ENCODE results near the gene TFDP2. TPM values are rescaled to one million over a fixed set of nuclear protein-coding genes. Genes with fewer than 3 reads are reported as not detected.

The TFDP2 gene
- 95.9 TPM for polyA plus RNA-seq (2013, experiment 1 of 4)
- 97.8 TPM for polyA plus RNA-seq (2013, experiment 2 of 4)
- 91.8 TPM for polyA plus RNA-seq (2013, experiment 3 of 4)
- polyA plus RNA-seq (2013, experiment 4 of 4): 108 TPM

GRCh38 chr3:142148792-142149672, at the start of gene TFDP2:
TFDP2 (minus strand) TSS chr3:142149544; CDS start chr3:142101749, 47,795 bp downstream.
- peak within 1 kb of the TSS; percentile 71 for H3K4me3 ChIP-seq (ENCODE audit: insufficient read depth, low read depth, low read length)
- peak within 1 kb of the TSS; percentile 28 for H3K27ac ChIP-seq (ENCODE audit: insufficient read depth, low read depth, low read length, poor library complexity, severe bottlenecking)
- no peaks in the 10 kb centered on the region for H3K4me1 ChIP-seq (ENCODE audit: control insufficient read depth, insufficient read depth, low read length)
- 0% methylated on average over 83 of the region's 83 CpGs for WGBS, 2 experiments
- H3K36me3 ChIP-seq (ENCODE audit: control insufficient read depth, insufficient read depth, low read length): no peaks in the 10 kb centered on the region
- no peaks in the 10 kb centered on the region for H3K9me3 ChIP-seq (ENCODE audit: control insufficient read depth, low read length)
- peaks cover 36% of the 10 kb centered on the region for H3K27me3 ChIP-seq (ENCODE audit: control insufficient read depth, insufficient read depth, low read length, poor library complexity, severe bottlenecking)

DNA sequence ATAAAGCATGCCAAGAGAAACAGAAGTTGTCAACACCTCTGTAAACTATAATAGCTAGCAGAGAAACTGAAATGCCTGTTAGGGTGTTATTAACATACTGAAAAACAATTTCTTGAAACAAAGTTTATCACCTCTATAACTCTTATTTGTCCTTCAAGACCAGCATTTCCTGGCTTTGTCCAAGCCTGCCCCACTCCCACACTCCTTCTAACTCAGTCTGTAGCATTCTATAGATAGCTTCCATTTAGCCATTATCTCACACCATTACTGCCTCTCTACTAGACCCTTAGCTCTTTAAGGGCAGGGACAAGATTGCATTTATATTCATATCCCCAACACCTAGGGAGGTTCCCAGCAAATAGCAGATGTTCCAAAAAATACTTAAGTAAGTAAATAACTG, 39.5 kb upstream of the TFDP2 start:
- Histone ChIP-seq H3K27ac (ENCODE audit: insufficient read depth, low read depth, low read length, poor library complexity, severe bottlenecking) (no peak overlapping the region), H3K27me3 (ENCODE audit: control insufficient read depth, insufficient read depth, low read length, poor library complexity, severe bottlenecking) (no peaks in the 10 kb centered on the region), H3K9me3 (ENCODE audit: control insufficient read depth, low read length) (no peaks in the 10 kb centered on the region), H3K4me3 (ENCODE audit: insufficient read depth, low read depth, low read length) (no peak overlapping the region), H3K36me3 (ENCODE audit: control insufficient read depth, insufficient read depth, low read length) (no peaks in the 10 kb centered on the region), H3K4me1 (ENCODE audit: control insufficient read depth, insufficient read depth, low read length) (no peaks in the 10 kb centered on the region)

DNA sequence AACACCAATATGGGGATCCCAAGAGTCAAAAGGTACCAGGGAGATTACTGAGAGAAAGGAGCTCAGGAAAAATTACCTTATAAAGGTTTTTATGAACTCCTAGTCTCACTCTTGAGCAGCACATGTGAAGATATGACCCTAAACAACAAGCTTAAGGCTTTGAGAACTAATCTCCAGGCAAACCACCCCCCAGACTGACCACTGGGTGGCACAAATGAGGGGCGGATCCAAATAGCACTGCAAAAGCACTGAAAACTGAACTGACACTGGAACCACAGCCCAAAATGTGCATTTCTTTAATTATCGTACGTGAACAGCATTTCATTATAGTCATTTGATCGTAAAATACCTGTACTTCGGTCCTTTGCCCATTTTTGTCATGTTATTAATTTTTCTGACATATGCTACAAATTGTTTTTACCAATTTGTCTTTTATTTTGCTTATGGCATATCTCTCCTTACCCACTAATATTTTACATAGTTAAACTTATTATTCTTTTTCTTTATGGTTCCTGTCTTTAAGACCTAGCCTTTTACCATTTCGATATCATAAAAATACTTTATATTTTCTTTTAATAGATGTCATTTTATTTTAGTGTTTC, 31.5 kb upstream of the TFDP2 start:
- Histone ChIP-seq H3K4me1 (ENCODE audit: control insufficient read depth, insufficient read depth, low read length) (no peaks in the 10 kb centered on the region), H3K36me3 (ENCODE audit: control insufficient read depth, insufficient read depth, low read length) (no peaks in the 10 kb centered on the region), H3K27ac (ENCODE audit: insufficient read depth, low read depth, low read length, poor library complexity, severe bottlenecking) (no peak overlapping the region), H3K4me3 (ENCODE audit: insufficient read depth, low read depth, low read length) (no peak overlapping the region), H3K27me3 (ENCODE audit: control insufficient read depth, insufficient read depth, low read length, poor library complexity, severe bottlenecking) (no peaks in the 10 kb centered on the region), H3K9me3 (ENCODE audit: control insufficient read depth, low read length) (no peaks in the 10 kb centered on the region)
- WGBS, 2 experiments: 90 to 92% methylated on average over 5 of the region's 6 CpGs

GRCh38 chr3:142175478-142175877, 26.1 kb upstream of the TFDP2 start:
- whole genome bisulfite sequencing, 2 experiments: 89 to 92% methylated on average over 1 of the region's 1 CpG
- Histone ChIP-seq H3K9me3 (ENCODE audit: control insufficient read depth, low read length) (no peaks in the 10 kb centered on the region), H3K27me3 (ENCODE audit: control insufficient read depth, insufficient read depth, low read length, poor library complexity, severe bottlenecking) (no peaks in the 10 kb centered on the region), H3K27ac (ENCODE audit: insufficient read depth, low read depth, low read length, poor library complexity, severe bottlenecking) (no peak overlapping the region), H3K36me3 (ENCODE audit: control insufficient read depth, insufficient read depth, low read length) (no peaks in the 10 kb centered on the region), H3K4me3 (ENCODE audit: insufficient read depth, low read depth, low read length) (no peak overlapping the region), H3K4me1 (ENCODE audit: control insufficient read depth, insufficient read depth, low read length) (no peaks in the 10 kb centered on the region)

DNA sequence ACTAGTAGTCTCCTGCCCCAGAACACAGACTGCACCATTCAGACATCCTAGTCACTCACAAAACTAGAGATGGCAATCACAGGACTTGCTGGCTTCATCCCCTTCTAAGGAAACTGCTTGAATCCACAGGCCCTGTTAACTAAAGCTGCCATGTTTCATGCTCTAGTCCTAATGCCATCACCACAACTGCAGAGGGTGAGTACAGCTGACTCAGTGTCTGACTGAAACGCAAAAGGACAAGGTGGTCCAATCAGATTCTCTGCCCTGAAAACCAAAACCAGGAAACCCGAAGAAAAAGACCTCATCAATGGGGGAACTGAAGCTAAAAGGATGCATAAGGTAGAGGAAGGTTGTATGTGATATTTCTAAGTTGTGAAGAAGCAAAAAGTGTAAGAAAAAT, 25.2 kb upstream of the TFDP2 start:
- H3K27ac ChIP-seq (ENCODE audit: insufficient read depth, low read depth, low read length, poor library complexity, severe bottlenecking): no peak overlapping the region
- no peaks in the 10 kb centered on the region for H3K9me3 ChIP-seq (ENCODE audit: control insufficient read depth, low read length)
- no peaks in the 10 kb centered on the region for H3K27me3 ChIP-seq (ENCODE audit: control insufficient read depth, insufficient read depth, low read length, poor library complexity, severe bottlenecking)
- H3K4me1 ChIP-seq (ENCODE audit: control insufficient read depth, insufficient read depth, low read length): no peaks in the 10 kb centered on the region
- no peaks in the 10 kb centered on the region for H3K36me3 ChIP-seq (ENCODE audit: control insufficient read depth, insufficient read depth, low read length)
- no peak overlapping the region for H3K4me3 ChIP-seq (ENCODE audit: insufficient read depth, low read depth, low read length)
- 98 to 100% methylated on average over 2 of the region's 2 CpGs for WGBS, 2 experiments

DNA sequence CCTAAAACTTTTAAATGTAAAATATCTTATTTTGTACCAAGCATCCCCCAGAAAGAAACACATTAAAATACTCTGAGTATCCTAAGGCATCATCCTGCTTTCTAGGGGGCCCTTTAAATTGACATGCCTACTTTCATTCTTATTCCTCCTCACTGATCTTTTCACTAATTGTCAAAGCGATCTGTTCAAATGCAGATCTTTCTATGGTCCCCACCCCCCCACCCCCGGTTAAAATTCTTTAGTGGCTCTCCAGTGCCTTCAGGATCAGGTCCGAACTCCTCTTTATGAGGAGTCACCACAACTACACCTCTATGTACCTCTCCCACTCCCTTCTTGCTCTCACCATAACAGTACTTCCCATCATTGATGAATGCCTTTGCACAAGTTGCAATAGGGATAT, 19.2 kb upstream of the TFDP2 start:
- 12% methylated on average over 3 of the region's 3 CpGs for WGBS, 2 experiments
- no peaks in the 10 kb centered on the region for H3K4me1 ChIP-seq (ENCODE audit: control insufficient read depth, insufficient read depth, low read length)

DNA sequence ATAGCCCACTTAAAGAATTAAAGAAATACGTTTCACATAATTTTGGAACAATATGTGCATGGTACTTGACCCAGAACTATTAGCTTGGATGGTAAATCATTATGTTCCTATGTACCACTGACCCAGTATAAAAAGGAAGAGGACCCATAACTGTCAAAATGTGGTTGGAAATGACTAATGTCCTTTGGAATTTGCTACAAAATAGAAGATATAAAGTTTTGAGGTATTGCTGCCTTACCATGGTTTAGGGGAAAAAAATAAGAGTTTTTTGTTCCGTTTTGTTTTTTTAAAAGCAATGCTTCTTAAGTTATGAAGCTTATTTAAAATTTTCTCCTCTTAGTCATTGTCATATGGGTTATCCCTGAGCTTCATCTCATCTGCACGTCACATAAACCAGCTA, 15.8 kb upstream of the TFDP2 start:
- Histone ChIP-seq H3K4me1 (ENCODE audit: control insufficient read depth, insufficient read depth, low read length) (no peaks in the 10 kb centered on the region), H3K27ac (ENCODE audit: insufficient read depth, low read depth, low read length, poor library complexity, severe bottlenecking) (no peak overlapping the region), H3K27me3 (ENCODE audit: control insufficient read depth, insufficient read depth, low read length, poor library complexity, severe bottlenecking) (no peaks in the 10 kb centered on the region), H3K9me3 (ENCODE audit: control insufficient read depth, low read length) (no peaks in the 10 kb centered on the region), H3K36me3 (ENCODE audit: control insufficient read depth, insufficient read depth, low read length) (no peaks in the 10 kb centered on the region), H3K4me3 (ENCODE audit: insufficient read depth, low read depth, low read length) (no peak overlapping the region)
- 100% methylated on average over 3 of the region's 3 CpGs for WGBS, 2 experiments

More for the DNA sequence above, 19.2 kb upstream of the TFDP2 start:
- Histone ChIP-seq H3K9me3 (ENCODE audit: control insufficient read depth, low read length) (no peaks in the 10 kb centered on the region), H3K27ac (ENCODE audit: insufficient read depth, low read depth, low read length, poor library complexity, severe bottlenecking) (no peak overlapping the region), H3K36me3 (ENCODE audit: control insufficient read depth, insufficient read depth, low read length) (no peaks in the 10 kb centered on the region), H3K4me3 (ENCODE audit: insufficient read depth, low read depth, low read length) (no peak overlapping the region), H3K27me3 (ENCODE audit: control insufficient read depth, insufficient read depth, low read length, poor library complexity, severe bottlenecking) (no peaks in the 10 kb centered on the region)

- H3K36me3 ChIP-seq (ENCODE audit: control insufficient read depth, insufficient read depth, low read length): no peaks in the 10 kb centered on the region
- no peaks in the 10 kb centered on the region for H3K9me3 ChIP-seq (ENCODE audit: control insufficient read depth, low read length)
- no peaks in the 10 kb centered on the region for H3K4me1 ChIP-seq (ENCODE audit: control insufficient read depth, insufficient read depth, low read length)
- no peaks in the 10 kb centered on the region for H3K27me3 ChIP-seq (ENCODE audit: control insufficient read depth, insufficient read depth, low read length, poor library complexity, severe bottlenecking)
- no peak overlapping the region for H3K4me3 ChIP-seq (ENCODE audit: insufficient read depth, low read depth, low read length)
- no peak overlapping the region for H3K27ac ChIP-seq (ENCODE audit: insufficient read depth, low read depth, low read length, poor library complexity, severe bottlenecking)
- WGBS, 2 experiments: 90 to 91% methylated on average over 3 of the region's 4 CpGs
These were observed 9.9 kb upstream of the TFDP2 start for GRCh38 chr3:142159083-142159740.

- Histone ChIP-seq H3K4me1 (ENCODE audit: control insufficient read depth, insufficient read depth, low read length) (no peaks in the 10 kb centered on the region), H3K27ac (ENCODE audit: insufficient read depth, low read depth, low read length, poor library complexity, severe bottlenecking) (no peak overlapping the region), H3K4me3 (ENCODE audit: insufficient read depth, low read depth, low read length) (no peak overlapping the region), H3K27me3 (ENCODE audit: control insufficient read depth, insufficient read depth, low read length, poor library complexity, severe bottlenecking) (peaks cover 28% of the 10 kb centered on the region), H3K9me3 (ENCODE audit: control insufficient read depth, low read length) (no peaks in the 10 kb centered on the region), H3K36me3 (ENCODE audit: control insufficient read depth, insufficient read depth, low read length) (no peaks in the 10 kb centered on the region)
- 88 to 95% methylated on average over 3 of the region's 3 CpGs for WGBS, 2 experiments
These were observed 4.8 kb upstream of the TFDP2 start for GRCh38 chr3:142154186-142154585.

GRCh38 chr3:142152384-142152783, 3.0 kb upstream of the TFDP2 start:
- Histone ChIP-seq H3K4me3 (ENCODE audit: insufficient read depth, low read depth, low read length) (no peak overlapping the region), H3K27ac (ENCODE audit: insufficient read depth, low read depth, low read length, poor library complexity, severe bottlenecking) (no peak overlapping the region)
- 30 to 39% methylated on average over 3 of the region's 3 CpGs for WGBS, 2 experiments

More at GRCh38 chr3:142152384-142152783, 3.0 kb upstream of the TFDP2 start:
- Histone ChIP-seq H3K36me3 (ENCODE audit: control insufficient read depth, insufficient read depth, low read length) (no peaks in the 10 kb centered on the region), H3K4me1 (ENCODE audit: control insufficient read depth, insufficient read depth, low read length) (no peaks in the 10 kb centered on the region), H3K9me3 (ENCODE audit: control insufficient read depth, low read length) (no peaks in the 10 kb centered on the region), H3K27me3 (ENCODE audit: control insufficient read depth, insufficient read depth, low read length, poor library complexity, severe bottlenecking) (peaks cover 35% of the 10 kb centered on the region)

Measured in ectodermal cell (in vitro differentiated cells).